Right hindlimb (tissue), 1 donor: Measurements from ENCODE around the gene DVL2.

ENCODE experiments used
- DNase-seq: peaks from one replicate; pipeline ENCODE4 v3.0.0-alpha.2; 2018

Gene DVL2

GRCh38 chr17:7237266-7237760 lies 3.0 kb upstream of the DVL2 start:
- DNase-seq, result no peak

GRCh38 chr17:7236808-7237207 lies 2.5 kb upstream of the DVL2 start:
- no peak for DNase-seq

GRCh38 chr17:7235693-7236665 lies 1.7 kb upstream of the DVL2 start:
- peak; percentile 24 for DNase-seq

- no peak for DNase-seq
These were observed 625 bp downstream of the DVL2 start for GRCh38 chr17:7233701-7234082.

- DNase-seq, result no peak
These were observed 2.2 kb downstream of the DVL2 start for GRCh38 chr17:7232114-7232513.

GRCh38 chr17:7229504-7229903 lies 4.8 kb downstream of the DVL2 start:
- no peak for DNase-seq

GRCh38 chr17:7228920-7229319 lies 5.4 kb downstream of the DVL2 start:
- no peak for DNase-seq

GRCh38 chr17:7226721-7227710 lies 7.3 kb downstream of the DVL2 start:
- DNase-seq, result no peak

- DNase-seq, result peak; percentile 21
These were observed 8.5 kb downstream of the DVL2 start for GRCh38 chr17:7225711-7226331.

- DNase-seq, result no peak
These were observed 9.6 kb downstream of the DVL2 start for GRCh38 chr17:7224661-7225111.

- DNase-seq, result peak; percentile 23
These were observed 10.2 kb downstream of the DVL2 start for GRCh38 chr17:7224110-7224509.

GRCh38 chr17:7223375-7223774 lies 10.9 kb downstream of the DVL2 start:
- no peak for DNase-seq

GRCh38 chr17:7222972-7223292 lies 11.4 kb downstream of the DVL2 start:
- DNase-seq, result no peak

GRCh38 chr17:7222093-7222971 lies 12.0 kb downstream of the DVL2 start:
- peak; percentile 29 for DNase-seq

- peak; percentile 26 for DNase-seq
These were observed 12.8 kb downstream of the DVL2 start for GRCh38 chr17:7221278-7222092.

- DNase-seq, result peak; percentile 69
These were observed 13.6 kb downstream of the DVL2 start for GRCh38 chr17:7220593-7221277.

GRCh38 chr17:7219812-7220592 lies 14.3 kb downstream of the DVL2 start, which contains the start of the genes ACADVL and DLG4:
ACADVL (plus strand) TSS chr17:7219938; CDS start chr17:7219985, 47 bp downstream.
DLG4 (minus strand) TSS chr17:7219836.
- peak; percentile 95 for DNase-seq

- DNase-seq, result no peak
These were observed 15.0 kb downstream of the DVL2 start for GRCh38 chr17:7219229-7219811.

GRCh38 chr17:7218758-7219157 lies 15.6 kb downstream of the DVL2 start:
- no peak for DNase-seq
